Stimulated activated CD8-positive, alpha-beta memory T cell treated with anti-CD3 and anti-CD28 coated beads, Interleukin-4, amount 100 ng/mL, for 1 hour (primary cell): ENCODE measurements around the gene CCDC33.

Source experiments
- DNase-seq, 2 donors: peaks; one replicate each; pipeline ENCODE4 v3.0.0-alpha.2; 2020; ENCODE audit warnings: low read depth in 2 of 2, low spot score in 1 of 2

The CCDC33 gene

DNA sequence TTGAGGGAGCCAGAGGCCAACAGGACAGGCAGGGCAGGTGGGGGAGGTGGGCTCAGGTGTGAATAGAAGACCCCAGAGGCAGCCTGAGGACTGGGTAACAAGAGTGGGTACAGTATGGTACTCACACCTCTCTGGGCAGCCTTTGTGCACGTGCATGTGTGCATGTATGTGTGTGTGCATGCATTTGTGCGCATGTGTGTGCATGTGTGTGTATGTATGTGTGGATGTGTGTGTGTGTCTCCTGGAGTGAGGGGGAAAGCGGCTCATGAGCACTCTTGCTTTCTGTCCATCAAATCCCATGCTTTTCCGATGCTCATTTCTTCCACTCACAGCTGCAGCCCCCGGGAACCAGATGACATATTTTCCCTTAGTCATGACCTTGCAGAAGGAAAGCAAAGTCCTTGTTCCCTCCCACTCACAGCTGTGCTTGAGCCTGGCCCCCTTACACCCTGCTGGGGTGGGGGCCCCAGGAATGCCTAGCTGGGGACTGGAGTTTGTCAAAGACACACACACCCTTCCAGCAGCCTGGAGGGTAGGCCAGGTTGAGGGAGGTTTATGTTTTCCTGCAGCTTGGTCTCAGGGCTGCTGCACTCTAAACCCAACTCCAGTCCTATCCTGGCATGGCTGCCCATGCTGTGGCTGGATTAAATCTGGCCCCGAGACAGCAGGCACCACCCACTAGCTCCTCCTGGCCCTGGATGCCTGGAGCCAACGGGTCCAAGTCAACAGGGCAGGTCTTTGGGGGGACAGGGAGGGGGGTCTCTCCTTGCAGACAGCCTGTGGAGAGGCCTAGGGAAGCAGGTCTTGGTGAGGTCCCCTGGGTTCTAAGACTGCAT is 22.5 kb downstream of the CCDC33 start:
- DNase-seq, result no peak

DNA sequence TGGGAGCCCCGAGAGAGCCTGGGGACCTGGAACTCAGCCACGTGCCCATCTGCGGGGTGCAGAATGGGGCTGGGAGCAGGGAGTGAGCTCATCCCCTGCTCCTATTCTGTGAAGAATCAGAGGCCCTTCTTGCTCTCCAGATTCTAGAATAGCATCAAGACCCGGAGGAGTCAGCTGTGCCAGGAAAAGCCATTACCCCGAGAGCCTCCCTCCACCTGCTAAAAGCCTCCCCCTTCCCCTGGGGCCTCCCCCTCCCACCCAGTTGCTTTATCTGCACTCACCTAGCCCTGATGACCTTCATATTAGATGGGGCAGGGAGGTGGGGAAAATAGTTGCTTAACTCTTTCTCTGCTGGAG is 23.1 kb downstream of the CCDC33 start:
- DNase-seq, result no peak

DNA sequence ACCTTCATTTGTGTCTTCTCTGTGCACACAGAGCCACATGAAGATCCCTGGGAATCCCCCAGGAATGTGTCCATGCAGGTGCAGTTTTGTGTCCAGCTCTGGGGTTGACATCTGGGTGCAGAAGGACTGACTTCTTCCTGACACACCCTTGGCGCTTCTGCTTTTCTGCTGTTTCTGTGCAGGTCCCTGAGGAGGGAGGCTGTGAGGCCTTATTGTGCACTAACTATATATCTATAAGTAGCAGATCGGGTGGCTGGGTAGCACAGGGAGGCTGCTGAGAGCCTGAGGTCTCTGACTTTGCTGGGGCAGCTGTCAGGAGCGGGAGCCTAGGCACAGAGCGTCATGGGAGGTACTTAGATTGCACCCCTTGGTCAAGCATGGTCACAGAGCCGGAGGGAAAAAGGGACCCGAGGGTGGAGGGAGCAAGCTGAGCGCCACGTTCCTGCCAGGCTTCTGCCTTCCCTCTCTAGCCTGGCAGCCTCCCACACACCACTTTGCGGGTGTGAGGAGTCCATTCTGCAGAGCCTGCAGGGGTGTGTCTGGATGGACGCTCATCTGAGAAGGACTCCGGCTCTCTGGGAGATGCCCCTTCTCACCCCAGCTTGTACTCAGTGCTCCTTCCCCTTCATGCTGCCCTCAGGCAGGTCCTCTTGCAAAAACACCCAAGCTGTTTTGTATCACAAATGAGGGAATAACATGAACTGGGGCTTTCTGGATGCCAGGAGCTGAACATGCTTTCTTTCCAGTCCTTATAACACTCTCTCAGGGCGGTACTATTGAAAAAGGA is 23.9 kb downstream of the CCDC33 start:
- no peak for DNase-seq

DNA sequence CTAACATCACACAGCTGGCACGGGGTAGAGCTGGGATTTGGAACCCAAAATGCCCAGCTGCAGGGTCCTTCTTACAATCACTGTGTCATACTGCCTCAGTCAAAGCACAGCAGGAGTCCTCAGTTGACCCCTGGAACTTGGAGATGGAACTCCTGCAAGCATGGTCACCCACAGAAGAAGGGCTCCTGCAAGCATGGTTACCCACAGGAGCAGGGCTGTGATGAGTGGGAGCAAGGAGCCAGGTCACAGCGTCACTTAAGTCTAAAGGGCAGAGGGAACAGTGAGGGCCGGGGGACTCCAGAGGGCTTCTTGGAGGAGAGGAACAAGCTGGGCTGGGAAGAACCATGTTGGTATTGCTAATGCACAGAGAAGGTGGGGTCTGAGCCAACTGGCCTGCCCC is 24.9 kb downstream of the CCDC33 start:
- DNase-seq, result no peak

DNA sequence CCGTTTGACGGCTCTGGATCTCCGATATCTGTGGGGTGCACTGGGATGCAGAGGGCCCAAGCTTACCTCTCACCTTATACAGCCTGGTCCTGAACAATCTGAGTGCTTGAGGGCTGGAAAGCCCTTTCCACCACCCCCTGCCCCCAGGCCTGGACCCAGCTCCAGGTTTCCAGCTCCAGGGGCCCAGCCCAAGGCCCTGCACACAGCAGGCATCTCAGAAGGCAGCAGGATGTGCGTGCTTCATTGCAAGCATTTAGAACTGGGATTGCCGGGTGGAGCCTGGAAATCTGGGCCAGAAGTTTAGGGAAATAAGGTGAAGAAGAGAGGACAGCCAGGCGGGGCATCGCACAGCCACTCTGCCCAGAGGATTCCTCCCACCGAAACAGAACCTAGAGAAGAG is 25.6 kb downstream of the CCDC33 start:
- no peak for DNase-seq

DNA sequence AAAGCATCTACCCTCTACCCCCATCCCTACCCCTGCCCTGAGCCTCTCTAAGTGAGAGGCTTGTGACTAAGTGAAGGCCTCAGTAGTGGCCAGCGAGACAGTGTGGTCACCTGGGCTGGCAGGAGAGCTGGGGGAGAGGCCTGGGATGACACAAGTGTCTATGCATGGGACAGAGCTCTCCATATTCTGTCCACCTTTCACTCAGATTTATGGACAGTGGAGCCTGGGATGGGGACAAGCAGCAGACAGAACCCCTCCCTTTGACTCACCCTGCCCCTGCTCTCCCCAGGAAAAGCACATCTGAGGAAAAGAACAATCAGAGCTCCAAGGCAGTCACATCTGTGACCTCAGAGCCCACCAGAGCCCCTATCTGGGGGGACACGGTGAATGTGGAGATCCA is 26.0 kb downstream of the CCDC33 start:
- no peak for DNase-seq

DNA sequence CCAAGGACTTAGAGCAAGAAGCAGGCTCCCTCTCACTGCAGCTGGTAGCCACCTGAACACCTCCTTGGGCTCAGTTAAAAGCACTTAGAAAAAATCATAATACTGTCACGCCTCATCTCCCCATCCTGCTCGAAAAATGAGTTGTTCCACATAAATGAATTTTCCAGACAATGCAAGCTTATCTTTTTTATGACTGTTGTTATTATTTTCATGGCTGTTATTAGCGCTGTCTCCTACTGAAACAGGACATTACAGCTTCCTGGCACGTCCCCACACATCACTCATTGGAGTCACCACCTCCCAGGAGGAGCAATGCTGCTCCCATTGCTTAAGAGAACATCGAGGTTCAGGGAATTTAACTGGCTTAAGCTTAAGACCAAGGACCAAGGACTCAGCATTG is 26.5 kb downstream of the CCDC33 start:
- DNase-seq, result no peak

DNA sequence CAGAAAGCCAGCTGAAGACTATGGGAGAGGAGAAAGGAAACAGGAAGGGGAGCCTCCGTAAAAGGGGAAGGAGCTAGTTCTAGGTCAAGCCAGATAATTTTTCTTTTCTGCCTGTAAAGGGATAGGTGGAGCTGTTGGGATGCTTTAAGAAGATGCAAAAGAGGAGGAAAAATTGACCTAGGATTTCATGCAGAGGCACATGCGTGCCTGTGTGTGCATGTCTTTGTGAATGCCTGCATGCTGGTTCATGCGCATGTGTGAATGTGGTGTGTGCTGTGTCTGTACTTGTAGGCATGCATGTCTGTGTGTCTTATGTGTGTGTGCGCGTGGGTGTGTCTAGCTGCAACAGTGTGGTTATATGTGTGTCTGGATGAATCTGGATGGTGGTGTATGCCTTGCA is 27.3 kb downstream of the CCDC33 start:
- no peak for DNase-seq

DNA sequence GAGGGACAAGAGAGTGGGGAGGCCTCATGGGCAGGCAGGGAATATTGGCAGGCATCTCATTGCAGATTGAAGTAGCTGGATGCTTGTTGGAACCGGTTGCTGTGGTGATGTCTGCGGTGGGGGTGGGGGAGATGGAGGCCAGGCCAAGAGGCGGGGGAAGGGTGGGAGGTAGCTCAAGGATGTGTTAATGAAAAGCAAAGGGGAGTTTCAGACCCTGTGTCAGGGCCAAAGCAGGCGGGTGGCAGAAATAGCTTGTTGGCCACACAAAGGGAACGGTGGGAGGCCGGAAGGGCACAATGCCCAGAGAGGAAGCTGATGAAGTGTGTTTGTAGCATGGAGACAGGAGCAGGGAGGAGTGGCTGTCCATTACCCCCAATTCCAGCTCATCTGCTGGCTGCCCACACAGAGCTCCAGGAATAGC is 28.0 kb downstream of the CCDC33 start:
- DNase-seq, result no peak

DNA sequence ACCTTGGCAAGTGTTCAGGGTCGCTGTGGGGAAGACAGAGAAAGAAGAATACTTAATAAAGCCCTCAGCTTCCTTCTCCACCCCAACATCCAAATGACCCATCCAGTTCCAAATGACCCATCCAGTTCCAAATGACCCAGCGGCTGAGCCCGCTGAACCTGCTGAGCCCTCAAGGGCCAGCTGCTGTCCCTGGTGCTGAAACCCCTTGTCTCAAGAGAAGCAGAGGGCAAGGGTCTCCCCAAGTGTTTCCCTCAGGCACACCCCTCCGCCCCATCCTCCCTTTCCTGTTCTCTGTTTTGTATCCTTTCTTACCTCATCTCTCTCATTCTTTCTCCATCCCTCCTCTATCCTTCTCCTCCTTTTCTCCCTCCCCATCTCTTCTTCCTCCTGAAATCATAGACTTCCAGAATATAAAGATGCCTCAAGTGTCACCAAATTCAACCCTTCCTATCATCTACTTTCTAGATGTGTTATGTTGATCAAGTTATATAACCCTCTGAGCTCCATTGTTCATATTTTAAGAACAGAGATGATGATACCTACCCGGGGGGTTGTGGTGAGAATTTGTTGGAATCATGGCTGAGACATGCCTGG is 29.0 kb downstream of the CCDC33 start:
- no peak for DNase-seq

DNA sequence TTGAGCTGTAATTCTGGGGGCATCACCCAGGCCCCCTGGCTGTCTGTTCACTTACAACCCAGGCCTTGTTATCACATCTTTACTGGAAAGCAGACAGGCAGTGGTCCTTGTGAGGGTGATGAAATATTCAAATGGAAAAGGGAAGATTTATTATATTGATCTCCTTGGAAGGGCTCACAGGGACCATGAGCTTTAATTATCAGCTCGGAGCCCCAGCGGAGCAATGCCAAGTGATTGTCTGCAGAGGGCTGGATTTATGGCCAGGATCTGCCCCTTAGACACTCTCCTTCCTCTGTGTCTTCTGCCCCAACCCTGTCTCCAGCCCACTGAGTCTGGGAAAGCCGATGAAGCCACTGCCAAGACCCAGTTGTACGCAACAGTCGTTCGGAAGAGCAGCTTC is 31.9 kb downstream of the CCDC33 start:
- no peak for DNase-seq

DNA sequence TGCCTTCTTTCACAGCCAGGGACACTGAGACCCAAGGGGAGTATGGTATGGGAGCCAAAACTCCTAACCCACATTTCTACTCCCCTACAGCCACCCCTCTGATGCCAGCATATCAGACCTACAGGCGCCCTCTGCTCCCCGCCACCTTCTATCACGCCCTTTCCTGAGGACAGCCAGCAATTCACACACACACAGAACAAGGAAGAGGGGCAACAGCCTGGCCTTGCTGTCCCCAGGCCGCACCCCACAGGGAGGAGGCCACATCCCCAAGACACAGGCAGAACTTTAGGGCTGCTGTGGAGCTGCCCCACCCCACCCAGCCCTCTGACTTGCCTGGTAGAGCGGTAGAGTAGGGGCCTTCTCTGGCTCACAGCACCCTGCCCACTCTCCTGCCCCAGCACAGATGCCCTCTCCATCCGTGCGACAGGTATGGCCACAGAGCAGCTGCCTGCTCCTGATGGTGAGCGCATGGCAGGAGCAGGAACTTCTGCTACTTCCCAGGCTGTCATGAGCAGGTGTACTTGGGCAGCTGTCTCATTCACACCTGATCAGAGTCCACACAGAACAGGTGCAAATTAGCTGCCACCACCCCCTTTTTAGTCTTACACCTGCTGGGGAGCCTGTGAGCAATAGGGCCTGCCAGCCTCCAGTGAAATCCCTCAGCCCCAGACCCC is 33.4 kb downstream of the CCDC33 start:
- DNase-seq, result no peak

DNA sequence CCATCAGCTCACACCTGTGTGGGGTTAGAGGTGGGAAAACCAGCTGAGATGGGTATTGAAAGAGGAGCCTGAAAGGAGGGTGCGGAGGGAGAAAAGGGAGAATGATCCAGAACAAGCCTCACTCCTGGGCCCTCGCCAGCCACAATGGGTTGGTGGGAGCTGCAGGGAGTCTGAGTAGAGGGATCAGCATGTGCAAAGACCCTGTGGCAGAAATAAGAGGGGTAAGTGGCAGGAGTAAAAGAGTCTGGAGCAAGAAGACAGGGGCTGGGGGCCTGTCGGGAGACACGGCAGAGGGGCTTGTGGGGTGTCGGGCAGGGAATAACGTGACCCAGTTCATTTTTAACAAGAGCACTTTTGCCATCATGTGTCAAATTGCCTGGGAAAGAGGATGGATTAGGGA is 34.0 kb downstream of the CCDC33 start:
- no peak for DNase-seq

DNA sequence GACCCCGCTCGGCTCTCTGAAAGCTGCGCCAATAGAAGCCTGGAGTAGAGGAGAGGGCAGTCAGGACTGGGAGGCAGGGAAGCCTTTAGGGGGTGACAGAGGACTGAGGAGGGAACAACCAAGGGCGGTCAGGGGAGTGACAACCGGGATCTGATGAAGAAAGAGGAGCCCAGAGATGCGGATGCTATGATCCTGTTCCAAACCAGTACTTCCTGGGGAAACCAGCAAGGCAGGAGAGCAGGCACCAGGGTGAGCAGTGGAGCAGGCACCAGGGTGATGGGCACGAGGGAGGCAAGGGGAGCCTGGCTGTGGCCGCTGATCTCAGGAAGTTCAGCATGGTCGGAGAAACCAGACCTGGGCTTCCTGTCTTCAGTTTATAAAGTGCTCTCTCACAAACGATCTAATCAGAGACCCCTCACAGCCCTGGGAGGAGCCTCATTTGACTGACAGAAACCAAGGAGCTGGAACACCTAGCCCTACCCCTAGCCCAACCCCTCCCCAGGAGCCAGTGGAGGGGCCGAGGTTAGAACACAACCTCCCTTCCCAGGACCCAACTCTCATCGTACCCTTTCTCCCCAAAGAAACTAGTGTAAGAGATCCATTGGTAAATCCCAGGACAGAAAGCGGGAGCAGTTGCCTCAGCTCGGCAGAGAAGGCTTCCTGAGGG is 34.9 kb downstream of the CCDC33 start:
- DNase-seq, result no peak

DNA sequence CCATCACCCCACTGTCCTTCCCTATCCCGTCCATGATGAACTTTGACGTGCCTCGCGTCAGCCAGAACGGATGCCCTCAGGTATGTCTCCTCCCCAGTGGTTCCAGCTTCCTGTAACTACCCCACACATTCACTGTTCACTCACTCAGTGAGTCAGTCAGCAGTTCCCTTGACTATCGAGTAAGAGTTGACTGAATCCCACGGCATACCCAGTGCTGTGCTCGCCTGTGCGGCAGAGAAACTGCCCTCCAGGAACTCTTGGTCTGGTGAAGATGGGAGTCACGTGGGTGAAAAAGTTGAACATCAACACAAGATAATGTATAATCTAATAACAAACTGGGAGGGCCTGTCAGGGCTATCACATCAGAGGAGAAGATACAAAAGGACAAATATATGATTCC is 36.7 kb downstream of the CCDC33 start:
- no peak for DNase-seq

DNA sequence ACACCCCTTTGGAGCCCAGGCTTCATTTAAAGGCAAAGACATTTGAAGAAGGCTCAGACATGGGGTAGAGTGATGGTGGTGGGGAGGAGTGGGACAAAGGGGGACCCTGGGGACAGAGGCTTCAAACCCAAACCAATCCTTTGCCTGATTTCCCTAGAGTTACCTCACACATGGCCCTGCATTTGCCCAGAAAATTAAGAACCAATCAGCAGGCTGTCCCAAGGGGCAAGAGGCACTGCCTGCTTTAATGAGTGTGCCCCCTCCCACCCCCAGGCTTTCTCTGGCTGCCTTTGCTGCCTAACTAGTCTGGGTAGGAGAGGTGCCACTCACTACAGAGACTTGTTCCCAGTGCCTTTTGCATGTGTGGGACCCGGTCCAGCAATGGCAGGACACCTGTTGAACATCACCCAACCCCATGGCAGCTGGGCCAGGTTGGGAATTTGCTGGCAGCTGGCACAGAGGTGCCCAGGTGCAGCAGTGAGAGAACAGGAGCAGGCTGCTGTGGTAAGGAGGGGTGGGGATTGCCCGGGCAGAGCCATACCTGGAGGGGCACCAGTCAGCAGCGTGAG is 38.4 kb downstream of the CCDC33 start:
- no peak for DNase-seq

DNA sequence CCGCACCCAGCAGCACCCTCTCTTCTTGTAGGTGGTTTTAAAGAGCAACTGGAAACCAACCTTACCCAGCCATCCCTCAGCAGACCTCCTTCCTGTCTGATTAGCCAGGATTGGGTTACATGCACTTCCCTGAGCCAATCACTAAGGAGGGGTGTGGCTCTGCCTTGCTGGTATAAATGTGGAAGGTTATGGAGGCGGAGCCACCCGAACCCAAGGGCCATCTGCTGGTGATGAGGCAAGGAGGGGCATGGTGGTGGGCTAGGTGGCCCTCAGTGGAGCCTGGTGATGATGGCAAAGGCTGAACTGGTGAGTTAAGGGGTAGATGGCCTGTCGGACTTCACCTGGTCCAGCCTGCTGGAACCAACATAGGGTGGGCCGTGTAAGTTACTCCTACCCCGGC is 39.8 kb downstream of the CCDC33 start:
- DNase-seq, result no peak

DNA sequence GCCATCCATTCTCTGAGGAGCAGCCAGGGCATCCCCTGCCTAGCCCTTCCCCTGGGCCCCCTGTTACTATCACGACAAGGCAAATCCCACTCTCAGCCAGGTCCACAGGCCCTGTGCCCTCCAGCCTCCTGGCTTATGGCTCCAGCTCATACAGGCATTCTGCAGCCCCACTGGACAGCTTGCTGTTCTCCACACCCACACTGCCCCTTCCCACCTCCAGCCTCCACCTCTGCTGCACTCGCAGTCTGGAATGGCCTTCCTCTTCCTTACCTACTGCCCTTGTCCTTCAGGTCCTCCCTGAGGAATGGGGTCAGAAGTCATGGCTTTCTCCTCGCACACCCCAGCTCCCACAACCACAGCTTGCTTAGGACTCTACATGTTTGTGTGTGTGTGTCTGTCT is 40.4 kb downstream of the CCDC33 start:
- DNase-seq, result no peak

DNA sequence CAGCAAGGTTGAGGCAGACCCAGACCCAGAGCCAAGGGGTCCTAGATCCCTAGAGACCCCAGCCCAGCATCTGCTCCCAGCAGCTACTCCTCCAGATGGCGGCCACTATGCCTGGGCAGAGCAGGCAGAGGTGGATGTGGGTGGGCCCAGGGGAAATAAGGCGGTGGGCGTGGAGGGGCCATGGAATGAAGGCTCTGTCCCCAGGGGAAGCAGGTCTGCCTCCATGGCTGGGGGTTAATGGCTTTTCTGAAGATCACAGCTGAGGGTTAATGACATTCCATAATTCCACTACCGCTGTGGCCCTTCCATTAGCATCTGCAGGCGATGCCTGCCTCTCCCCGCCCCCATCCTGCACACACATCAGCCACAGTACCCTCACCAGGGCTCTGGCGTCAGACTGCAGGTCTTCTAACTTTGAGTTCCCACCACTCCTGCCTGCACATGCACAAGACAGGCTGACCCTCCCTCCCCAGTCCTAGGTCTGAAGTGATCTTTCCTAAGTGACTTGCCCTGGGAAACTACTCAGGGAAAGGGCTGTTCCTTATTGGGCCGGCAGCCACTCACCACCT is 41.2 kb downstream of the CCDC33 start:
- no peak for DNase-seq

DNA sequence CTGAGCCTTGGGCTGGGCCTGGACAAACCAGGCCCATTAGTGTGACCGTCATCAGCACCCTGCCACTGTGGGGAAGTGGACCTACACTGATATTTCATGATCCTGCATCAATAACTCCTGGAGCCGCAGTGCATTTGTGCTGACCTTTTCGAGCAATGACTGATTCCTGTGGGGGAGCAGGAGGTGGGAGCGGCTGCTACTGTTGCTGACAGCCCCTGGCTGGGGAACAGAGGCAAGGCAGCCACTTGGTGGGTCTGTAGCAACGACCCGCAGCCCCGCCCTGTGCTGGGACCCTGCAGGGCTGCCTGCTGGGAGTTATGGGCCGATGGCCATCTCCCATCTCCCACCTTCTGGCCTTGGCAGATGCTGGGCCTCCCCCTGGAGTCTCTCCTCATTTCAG is 42.1 kb downstream of the CCDC33 start:
- DNase-seq, result no peak
